CD14-positive monocyte (primary cell): Measurements from ENCODE around the gene GHRL. TPM values are rescaled to one million over a fixed set of nuclear protein-coding genes. Genes with fewer than 3 reads are reported as not detected.

ENCODE experiments used
- DNase-seq, 3 donors: peaks; one replicate each; pipeline ENCODE4 v3.0.0-alpha.2; 2011 to 2022
- H2AFZ ChIP-seq: 2 replicates; pipeline ENCODE4 v1.6.0; 2012; ENCODE audit warnings: mild to moderate bottlenecking, low read depth, low read length, inconsistent platforms; ENCODE audit not compliant: insufficient read depth, poor library complexity, severe bottlenecking
- H3K27ac ChIP-seq, 2 donors: 1 replicate in 1 of 2; 2 replicates in 1 of 2; pipeline ENCODE4 v1.5.1; 2012 to 2013; ENCODE audit warnings: low read length in 2 of 2, control low read depth in 1 of 2, inconsistent platforms in 1 of 2, low read depth in 1 of 2, mild to moderate bottlenecking in 1 of 2
- H3K27me3 ChIP-seq, 2 donors: one replicate each; pipeline versions ENCODE4 v1.6.0 to v1.6.1; 2011 to 2013; ENCODE audit warnings: low read length in 2 of 2; ENCODE audit not compliant: control insufficient read depth in 2 of 2, insufficient read depth in 2 of 2
- H3K36me3 ChIP-seq, 2 donors: replicated peaks in 1 of 2; 1 replicate in 1 of 2; 2 replicates in 1 of 2; pipeline versions ENCODE4 v1.5.1 to v1.6.1; 2012 to 2013; ENCODE audit warnings: low read length in 2 of 2, control low read depth in 1 of 2, inconsistent platforms in 1 of 2, mild to moderate bottlenecking in 1 of 2; ENCODE audit not compliant: insufficient read depth in 2 of 2, control insufficient read depth in 1 of 2
- H3K4me1 ChIP-seq, 2 donors: 1 replicate in 1 of 2; 2 replicates in 1 of 2; pipeline versions ENCODE4 v1.5.1 to v1.6.1; 2012 to 2013; ENCODE audit warnings: low read length in 2 of 2, control low read depth in 1 of 2, inconsistent platforms in 1 of 2, mild to moderate bottlenecking in 1 of 2, moderate library complexity in 1 of 2; ENCODE audit not compliant: insufficient read depth in 2 of 2, control insufficient read depth in 1 of 2
- H3K4me2 ChIP-seq: replicated peaks from 2 replicates; pipeline ENCODE3; 2012; ENCODE audit warnings: low read length, moderate library complexity, mild to moderate bottlenecking; ENCODE audit not compliant: poor library complexity, severe bottlenecking; ENCODE audit errors: extremely low read depth
- H3K4me3 ChIP-seq, 3 experiments: fragments of 200-600 bp in 1 of 3; sonication (generic) in 1 of 3; replicated peaks in 1 of 3; 1 replicate in 2 of 3; 2 replicates in 1 of 3; pipeline ENCODE4 v1.5.1; 2011 to 2013; ENCODE audit warnings: low read length in 3 of 3, mild to moderate bottlenecking in 3 of 3, control low read depth in 2 of 3, low read depth in 2 of 3, inconsistent platforms in 1 of 3, moderate library complexity in 1 of 3
- H3K79me2 ChIP-seq: 2 replicates; pipeline ENCODE4 v1.6.0; 2012; ENCODE audit warnings: mild to moderate bottlenecking, control low read depth, inconsistent platforms, low read length, moderate library complexity; ENCODE audit not compliant: insufficient read depth
- H3K9ac ChIP-seq: 2 replicates; pipeline ENCODE4 v1.6.0; 2017; ENCODE audit warnings: low read length, mild to moderate bottlenecking; ENCODE audit not compliant: insufficient read depth, poor library complexity, severe bottlenecking
- H3K9me3 ChIP-seq, 2 donors: replicated peaks in 1 of 2; 1 replicate in 1 of 2; 2 replicates in 1 of 2; pipeline versions ENCODE4 v1.5.1 to v1.6.1; 2012 to 2013; ENCODE audit warnings: low read length in 2 of 2, control low read depth in 1 of 2; ENCODE audit not compliant: control insufficient read depth in 1 of 2, insufficient read depth in 1 of 2
- H4K20me1 ChIP-seq: 2 replicates; pipeline ENCODE4 v1.6.0; 2012; ENCODE audit warnings: mild to moderate bottlenecking, low read length, control low read depth, moderate library complexity; ENCODE audit not compliant: insufficient read depth
- H3K27ac Mint-ChIP-seq, 7 donors: one replicate each; pipeline ENCODE4 v1.8.0; 2020; ENCODE audit warnings: mild to moderate bottlenecking in 7 of 7, mixed read lengths in 7 of 7, moderate library complexity in 6 of 7, inconsistent platforms in 2 of 7
- H3K27me3 Mint-ChIP-seq, 3 donors: one replicate each; pipeline ENCODE4 v1.8.0; 2021 to 2022; ENCODE audit warnings: low read depth in 3 of 3, mild to moderate bottlenecking in 3 of 3, mixed read lengths in 3 of 3, moderate library complexity in 3 of 3, inconsistent platforms in 1 of 3
- H3K36me3 Mint-ChIP-seq, 2 donors: one replicate each; pipeline ENCODE4 v1.8.0; 2020; ENCODE audit warnings: mixed read lengths in 2 of 2, inconsistent platforms in 1 of 2, mild to moderate bottlenecking in 1 of 2
- H3K4me1 Mint-ChIP-seq: one replicate; pipeline ENCODE4 v1.8.0; 2020; ENCODE audit warnings: mild to moderate bottlenecking, mixed read lengths
- H3K4me3 Mint-ChIP-seq, 2 donors: one replicate each; pipeline ENCODE4 v1.8.0; 2020; ENCODE audit warnings: mild to moderate bottlenecking in 2 of 2, mixed read lengths in 2 of 2, moderate library complexity in 1 of 2
- H3K9me3 Mint-ChIP-seq, 7 donors: one replicate each; pipeline ENCODE4 v1.8.0; 2020 to 2022; ENCODE audit warnings: mixed read lengths in 7 of 7, mild to moderate bottlenecking in 6 of 7, moderate library complexity in 6 of 7, inconsistent platforms in 2 of 7
- WGBS: methylation state at CpG from one replicate; pipeline ENCODE4 v1.1.5; 2013; ENCODE audit warnings: missing lambda C conversion rate; ENCODE audit not compliant: insufficient coverage; 5-methylcytosine and 5-hydroxymethylcytosine counted together
- intact Hi-C, 2 donors: fragments of 100-400 bp; cut with micrococcal nuclease; formaldehyde crosslinking; loops; one replicate each; pipeline versions ENCODE4 v1.15.0 to v1.15.1; 2023
- polyA minus RNA-seq: library from RNA; depleted of rRNA, polyadenylated mRNA; stranded (reverse); fragments of >200 nt; gene quantifications from 2 replicates; pipeline ENCODE4 v1.2.3, GENCODE V29; 2012
- polyA plus RNA-seq, 3 donors: library from polyadenylated mRNA; depleted of rRNA in 1 of 3; unstranded in 2 of 3; stranded (reverse) in 1 of 3; fragments of 300-500 nt in 2 of 3; fragments of >200 nt in 1 of 3; fragmentation: Illumina TruSeq in 2 of 3; gene quantifications; 1 replicate in 2 of 3; 2 replicates in 1 of 3; pipeline ENCODE4 v1.2.3, GENCODE V29; 2012 to 2021
- total RNA-seq, 12 experiments: library from RNA in 1 of 12; stranded (reverse) in 1 of 12; fragments of 120-200 nt in 1 of 12; gene quantifications; one replicate each; pipeline ENCODE4 v1.2.4 and lab custom pipeline; 2013 to 2026; ENCODE audit warnings: mixed read lengths in 6 of 12, inconsistent platforms in 1 of 12
- TF ChIP-seq, protein P1 (sequence below): fragments of 200-600 bp; IDR thresholded peaks from one replicate; pipeline ENCODE4 v1.8.0; 2022; ENCODE audit warnings: antibody characterized with exemption, mild to moderate bottlenecking

GHRL gene, protein sequence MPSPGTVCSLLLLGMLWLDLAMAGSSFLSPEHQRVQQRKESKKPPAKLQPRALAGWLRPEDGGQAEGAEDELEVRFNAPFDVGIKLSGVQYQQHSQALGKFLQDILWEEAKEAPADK
- 2.7 TPM for total RNA-seq (2013)
- polyA plus RNA-seq, result 1 to 10 TPM; 2.3 to 9.9 (median 7.0) TPM
- 3.2 and 6.8 TPM in 2 replicates for polyA minus RNA-seq
- total RNA-seq (lab: John Stamatoyannopoulos, UW), result 0 to 3.0 (median 1.5) reads per million in 11 experiments

DNA sequence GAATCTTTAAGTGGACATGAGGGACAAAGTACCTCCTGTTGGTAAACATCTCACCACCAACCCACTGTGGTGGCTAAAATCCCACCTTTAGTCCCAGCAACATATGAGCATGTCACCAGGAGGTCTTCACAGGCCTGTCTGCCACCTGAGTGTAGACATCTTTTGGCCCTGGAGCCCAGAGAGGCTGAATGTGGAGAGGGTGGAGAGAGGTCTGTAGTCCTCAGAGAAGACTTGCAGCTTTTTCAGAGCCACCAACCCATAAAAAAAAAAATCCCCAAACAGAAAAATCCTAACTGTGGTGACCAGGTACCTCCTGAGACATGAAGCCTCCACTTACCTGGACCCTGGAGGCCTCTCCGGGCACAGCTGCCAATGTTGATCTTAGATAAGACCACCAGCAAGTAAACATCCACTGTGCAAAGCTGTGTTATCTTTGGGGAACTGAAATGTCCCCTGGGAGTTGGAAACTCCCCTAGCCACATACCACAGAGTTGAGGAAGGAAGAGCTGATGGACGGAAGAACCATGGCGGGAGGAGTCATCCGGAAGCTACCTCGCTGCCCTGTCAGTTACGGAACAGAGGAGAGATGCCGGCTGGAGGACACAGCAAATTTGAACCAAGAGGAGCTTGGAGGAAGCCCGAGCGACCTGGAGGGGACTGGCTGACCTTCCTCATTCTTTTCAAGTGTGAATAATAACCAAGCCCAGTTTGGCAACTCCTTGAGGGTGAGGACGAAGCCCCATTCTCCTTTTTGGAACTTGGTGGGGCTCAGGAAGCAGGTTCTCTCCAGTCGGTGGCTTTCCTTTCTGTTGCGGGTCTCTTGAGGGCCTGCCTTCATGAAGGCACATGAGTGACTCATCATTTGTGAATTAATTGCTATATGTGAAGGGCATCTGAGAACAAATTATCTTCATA, at the start of gene GHRL:
TSS of gene GHRL (minus strand) at position 443 of the 915 bp plus-strand sequence. CDS start 2,767 bp downstream, outside the sequence.
- H3K79me2 ChIP-seq, result peaks cover 11% of the 10 kb centered on the region
- H3K36me3 ChIP-seq, result peaks cover 19 to 36% of the 10 kb centered on the region in 2 donors
- TF ChIP-seq, protein P1, sequence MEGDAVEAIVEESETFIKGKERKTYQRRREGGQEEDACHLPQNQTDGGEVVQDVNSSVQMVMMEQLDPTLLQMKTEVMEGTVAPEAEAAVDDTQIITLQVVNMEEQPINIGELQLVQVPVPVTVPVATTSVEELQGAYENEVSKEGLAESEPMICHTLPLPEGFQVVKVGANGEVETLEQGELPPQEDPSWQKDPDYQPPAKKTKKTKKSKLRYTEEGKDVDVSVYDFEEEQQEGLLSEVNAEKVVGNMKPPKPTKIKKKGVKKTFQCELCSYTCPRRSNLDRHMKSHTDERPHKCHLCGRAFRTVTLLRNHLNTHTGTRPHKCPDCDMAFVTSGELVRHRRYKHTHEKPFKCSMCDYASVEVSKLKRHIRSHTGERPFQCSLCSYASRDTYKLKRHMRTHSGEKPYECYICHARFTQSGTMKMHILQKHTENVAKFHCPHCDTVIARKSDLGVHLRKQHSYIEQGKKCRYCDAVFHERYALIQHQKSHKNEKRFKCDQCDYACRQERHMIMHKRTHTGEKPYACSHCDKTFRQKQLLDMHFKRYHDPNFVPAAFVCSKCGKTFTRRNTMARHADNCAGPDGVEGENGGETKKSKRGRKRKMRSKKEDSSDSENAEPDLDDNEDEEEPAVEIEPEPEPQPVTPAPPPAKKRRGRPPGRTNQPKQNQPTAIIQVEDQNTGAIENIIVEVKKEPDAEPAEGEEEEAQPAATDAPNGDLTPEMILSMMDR, result no peak
- no peaks in the 10 kb centered on the region for H3K27me3 ChIP-seq
- H4K20me1 ChIP-seq, result no peaks in the 10 kb centered on the region
- Mint-ChIP-seq H3K9me3 (no peaks in the 10 kb centered on the region), H3K27me3 (no peaks in the 10 kb centered on the region), H3K36me3 (peaks cover 34 to 45% of the 10 kb centered on the region in 2 donors), H3K4me1 (peaks cover 44% of the 10 kb centered on the region), H3K27ac (peak within 1 kb of the TSS; percentile 93 to 98 (median 95)), H3K4me3 (peak within 1 kb of the TSS; percentile 66 to 83)
- H2AFZ ChIP-seq, result peak within 1 kb of the TSS; percentile 33
- H3K27ac ChIP-seq, result peak within 1 kb of the TSS; percentile 77 to 90
- intact Hi-C loops, result no loop called here
- peak; percentile 88 to 97 (median 89) for DNase-seq
- H3K9ac ChIP-seq, result peak within 1 kb of the TSS; percentile 61
- peak within 1 kb of the TSS; percentile 17 to 64 (median 28) for H3K4me3 ChIP-seq
- H3K4me1 ChIP-seq, result peaks cover 34 to 42% of the 10 kb centered on the region in 2 donors
- H3K4me2 ChIP-seq, result peak within 1 kb of the TSS; percentile 66
- no peaks in the 10 kb centered on the region for H3K9me3 ChIP-seq
- WGBS, result 2% methylated on average over 8 of the region's 12 CpGs

- no peak overlapping the region for H3K27ac Mint-ChIP-seq
- no peak for DNase-seq
- intact Hi-C loops, result loop anchor here in 1 of 2 donors (5.0 kb wide), 1 partner anchor 395 kb away; no protein-coding TSS in a partner anchor
These were observed 49.2 kb upstream of the GHRL start for GRCh38 chr3:10341901-10342398.

More at GRCh38 chr3:10341901-10342398, 49.2 kb upstream of the GHRL start:
- no peaks in the 10 kb centered on the region for H3K36me3 Mint-ChIP-seq
- no peak overlapping the region for H3K9ac ChIP-seq
- no peaks in the 10 kb centered on the region for H3K36me3 ChIP-seq
- H3K27me3 ChIP-seq, result no peaks in the 10 kb centered on the region
- H3K27me3 Mint-ChIP-seq, result peaks cover 0 to 2% (median 1%) of the 10 kb centered on the region in 3 donors
- H3K4me1 Mint-ChIP-seq, result no peaks in the 10 kb centered on the region
- no peak overlapping the region for H3K4me2 ChIP-seq
- TF ChIP-seq, protein P1, result no peak
- no peaks in the 10 kb centered on the region for H3K9me3 ChIP-seq
- H3K27ac ChIP-seq, result no peak overlapping the region
- no peak overlapping the region for H3K4me3 Mint-ChIP-seq
- H4K20me1 ChIP-seq, result no peaks in the 10 kb centered on the region
- H3K4me3 ChIP-seq, result no peak overlapping the region
- 67% methylated on average over 3 of the region's 7 CpGs for WGBS
- no peaks in the 10 kb centered on the region for H3K4me1 ChIP-seq
- H3K9me3 Mint-ChIP-seq, result no peaks in the 10 kb centered on the region
- no peaks in the 10 kb centered on the region for H3K79me2 ChIP-seq
- no peak overlapping the region for H2AFZ ChIP-seq
